Mesodermal cell (in vitro differentiated cells): ENCODE measurements around the gene SPRED2.
A peak's percentile ranks its signal among the peaks of the same experiment; 100 is the strongest.

Experiments used
- H3K27ac ChIP-seq: 2 replicates; pipeline ENCODE4 v1.7.0; 2013; ENCODE audit warnings: mild to moderate bottlenecking, low read depth, low read length, moderate library complexity; ENCODE audit not compliant: severe bottlenecking
- H3K36me3 ChIP-seq: 2 replicates; pipeline ENCODE4 v1.7.1; 2013; ENCODE audit warnings: mild to moderate bottlenecking, low read length, moderate library complexity; ENCODE audit not compliant: control insufficient read depth, insufficient read depth
- H3K4me1 ChIP-seq: one replicate; pipeline ENCODE4 v1.7.1; 2013; ENCODE audit warnings: mild to moderate bottlenecking, low read length; ENCODE audit not compliant: insufficient read depth, control insufficient read depth, poor library complexity, severe bottlenecking
- H3K4me3 ChIP-seq: 2 replicates; pipeline ENCODE4 v1.7.0; 2013; ENCODE audit warnings: low read length, control low read depth, mild to moderate bottlenecking; ENCODE audit not compliant: insufficient read depth, poor library complexity, severe bottlenecking; ENCODE audit errors: extremely low read depth
- H3K9me3 ChIP-seq: 2 replicates; pipeline ENCODE4 v1.7.1; 2013; ENCODE audit warnings: mild to moderate bottlenecking, low read length, moderate library complexity; ENCODE audit not compliant: control insufficient read depth
- WGBS, 2 experiments: methylation state at CpG; one replicate each; pipeline ENCODE4 v1.1.5; 2013; ENCODE audit warnings: missing lambda C conversion rate in 2 of 2; ENCODE audit not compliant: insufficient coverage in 2 of 2; 5-methylcytosine and 5-hydroxymethylcytosine counted together

Gene SPRED2

GRCh38 chr2:65364986-65365733, 67.2 kb downstream of the SPRED2 start:
- H3K27ac ChIP-seq, result peak overlapping the region; percentile 1
- no peaks in the 10 kb centered on the region for H3K36me3 ChIP-seq
- no peak overlapping the region for H3K4me3 ChIP-seq
- H3K9me3 ChIP-seq, result no peaks in the 10 kb centered on the region
- 78 to 100% methylated on average over 1 of the region's 2 CpGs for WGBS, 2 experiments
- H3K4me1 ChIP-seq, result peaks cover 65% of the 10 kb centered on the region

- Histone ChIP-seq H3K27ac (no peak overlapping the region), H3K9me3 (no peaks in the 10 kb centered on the region), H3K36me3 (no peaks in the 10 kb centered on the region), H3K4me3 (no peak overlapping the region), H3K4me1 (peaks cover 73% of the 10 kb centered on the region)
- WGBS, 2 experiments, result 87 to 92% methylated on average over 2 to 3 of the region's 6 CpGs
Measured at GRCh38 chr2:65363879-65364666, 68.3 kb downstream of the SPRED2 start.

GRCh38 chr2:65361623-65362022, 70.8 kb downstream of the SPRED2 start:
- Histone ChIP-seq H3K4me3 (no peak overlapping the region), H3K36me3 (no peaks in the 10 kb centered on the region), H3K27ac (peak overlapping the region; percentile 4), H3K9me3 (no peaks in the 10 kb centered on the region), H3K4me1 (peaks cover 81% of the 10 kb centered on the region)
- 100% methylated on average over 1 of the region's 3 CpGs; no CpG with 5 or more reads in 1 of the 2 experiments for WGBS, 2 experiments

DNA sequence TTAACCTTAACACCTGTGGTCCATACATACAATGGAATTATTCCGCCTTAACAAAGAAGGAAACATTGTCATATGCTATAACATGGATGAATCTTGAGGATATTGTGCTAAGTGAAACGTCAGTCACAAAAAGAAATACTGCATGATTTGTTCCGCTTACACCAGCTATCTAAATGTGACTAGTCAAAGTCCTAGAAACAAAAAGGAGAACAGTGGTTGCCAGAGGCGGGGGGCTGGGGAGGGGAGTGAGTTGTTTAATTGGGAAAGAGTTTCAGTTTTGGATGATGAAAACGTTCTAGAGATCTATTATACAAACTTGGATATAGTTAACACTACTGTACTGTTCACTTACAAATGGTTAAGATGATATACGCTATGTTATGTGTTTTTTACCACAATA, 72.0 kb downstream of the SPRED2 start:
- Histone ChIP-seq H3K4me1 (peaks cover 74% of the 10 kb centered on the region), H3K27ac (no peak overlapping the region), H3K36me3 (no peaks in the 10 kb centered on the region), H3K9me3 (no peaks in the 10 kb centered on the region), H3K4me3 (no peak overlapping the region)
- 80 to 93% methylated on average over 2 of the region's 6 CpGs for WGBS, 2 experiments

DNA sequence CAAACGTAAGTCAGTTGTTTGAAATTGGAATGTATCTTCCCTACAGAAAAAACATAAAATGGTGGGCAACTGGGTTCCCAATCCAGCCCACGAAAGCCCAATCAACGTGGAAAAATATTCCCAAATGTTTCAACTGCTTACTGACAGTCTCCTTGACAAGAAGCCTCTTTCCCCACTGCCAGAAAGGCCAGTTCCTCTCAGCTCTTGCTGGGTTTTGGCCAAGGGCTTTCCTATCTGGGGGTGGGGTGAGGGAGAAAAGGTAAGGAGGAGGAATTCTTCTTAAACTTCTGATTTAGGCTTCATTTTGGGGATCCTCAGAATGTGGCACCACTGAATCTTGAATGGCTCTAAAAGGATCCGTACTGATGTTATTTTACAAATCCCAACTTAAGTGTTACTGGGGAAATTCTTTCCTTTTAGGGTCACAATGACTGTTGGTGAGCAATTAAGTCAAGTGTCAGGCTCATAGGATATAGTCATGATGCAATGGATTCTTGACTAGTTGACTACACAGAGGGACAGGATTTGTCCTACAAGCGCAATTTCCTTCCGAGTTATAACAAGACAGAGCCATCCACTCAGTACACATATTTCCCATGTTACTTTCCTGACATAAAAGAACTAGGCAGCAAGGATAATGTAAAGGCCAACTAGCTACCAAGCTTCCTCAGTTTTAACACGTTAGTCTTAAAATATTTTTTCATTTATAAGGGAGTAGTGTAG, 73.6 kb downstream of the SPRED2 start:
- peak overlapping the region; percentile 65 for H3K27ac ChIP-seq
- peaks cover 74% of the 10 kb centered on the region for H3K4me1 ChIP-seq
- no peak overlapping the region for H3K4me3 ChIP-seq
- H3K9me3 ChIP-seq, result no peaks in the 10 kb centered on the region
- no peaks in the 10 kb centered on the region for H3K36me3 ChIP-seq
- WGBS, 2 experiments, result 89 to 96% methylated on average over 3 to 6 of the region's 7 CpGs

GRCh38 chr2:65357959-65358294, 74.5 kb downstream of the SPRED2 start:
- Histone ChIP-seq H3K27ac (peak overlapping the region; percentile 65), H3K36me3 (no peaks in the 10 kb centered on the region), H3K9me3 (no peaks in the 10 kb centered on the region), H3K4me3 (no peak overlapping the region), H3K4me1 (peaks cover 74% of the 10 kb centered on the region)

- H3K36me3 ChIP-seq, result no peaks in the 10 kb centered on the region
- 48 to 66% methylated on average over 4 to 6 of the region's 9 CpGs for WGBS, 2 experiments
- peaks cover 80% of the 10 kb centered on the region for H3K4me1 ChIP-seq
- H3K4me3 ChIP-seq, result no peak overlapping the region
- H3K27ac ChIP-seq, result no peak overlapping the region
- no peaks in the 10 kb centered on the region for H3K9me3 ChIP-seq
Measured at GRCh38 chr2:65357095-65357958, 75.1 kb downstream of the SPRED2 start.

DNA sequence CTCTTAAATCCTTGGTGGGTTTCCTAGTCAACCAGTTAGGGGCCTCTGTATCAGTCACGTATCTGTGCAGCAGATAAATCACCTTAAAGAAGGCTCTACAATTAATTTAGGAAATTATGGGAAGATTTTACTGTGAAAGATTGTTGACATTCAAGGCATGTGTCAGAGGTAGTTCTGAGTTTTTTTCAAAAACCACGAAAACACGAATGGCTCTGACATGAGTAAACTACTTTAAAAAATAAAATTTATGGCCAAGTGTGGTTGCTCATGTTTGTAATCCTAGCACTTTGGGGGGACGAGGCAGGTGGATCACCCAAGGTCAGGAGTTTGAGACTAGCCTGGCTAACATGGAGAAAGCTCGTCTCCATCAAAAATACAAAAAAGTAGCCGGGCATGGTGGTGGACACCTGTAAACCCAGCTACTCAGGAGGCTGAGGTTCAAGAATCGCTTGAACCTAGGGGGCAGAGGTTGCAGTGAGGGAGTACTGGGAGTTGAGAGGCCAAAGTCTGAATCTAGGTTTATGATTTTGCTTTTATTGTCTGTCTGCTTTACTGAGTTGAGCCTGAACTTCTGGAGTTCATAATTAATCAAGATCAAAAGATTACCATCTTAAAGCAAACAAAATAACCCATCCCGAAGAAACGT, 77.1 kb downstream of the SPRED2 start:
- no peak overlapping the region for H3K27ac ChIP-seq
- peaks cover 87% of the 10 kb centered on the region for H3K4me1 ChIP-seq
- no peaks in the 10 kb centered on the region for H3K9me3 ChIP-seq
- H3K36me3 ChIP-seq, result no peaks in the 10 kb centered on the region
- no peak overlapping the region for H3K4me3 ChIP-seq
- 89 to 96% methylated on average over 6 to 9 of the region's 9 CpGs for WGBS, 2 experiments

GRCh38 chr2:65354773-65355172, 77.6 kb downstream of the SPRED2 start:
- WGBS, 2 experiments, result 100% methylated on average over 2 of the region's 3 CpGs; no CpG with 5 or more reads in 1 of the 2 experiments
- H3K4me3 ChIP-seq, result no peak overlapping the region
- no peak overlapping the region for H3K27ac ChIP-seq
- no peaks in the 10 kb centered on the region for H3K9me3 ChIP-seq
- peaks cover 87% of the 10 kb centered on the region for H3K4me1 ChIP-seq
- no peaks in the 10 kb centered on the region for H3K36me3 ChIP-seq

DNA sequence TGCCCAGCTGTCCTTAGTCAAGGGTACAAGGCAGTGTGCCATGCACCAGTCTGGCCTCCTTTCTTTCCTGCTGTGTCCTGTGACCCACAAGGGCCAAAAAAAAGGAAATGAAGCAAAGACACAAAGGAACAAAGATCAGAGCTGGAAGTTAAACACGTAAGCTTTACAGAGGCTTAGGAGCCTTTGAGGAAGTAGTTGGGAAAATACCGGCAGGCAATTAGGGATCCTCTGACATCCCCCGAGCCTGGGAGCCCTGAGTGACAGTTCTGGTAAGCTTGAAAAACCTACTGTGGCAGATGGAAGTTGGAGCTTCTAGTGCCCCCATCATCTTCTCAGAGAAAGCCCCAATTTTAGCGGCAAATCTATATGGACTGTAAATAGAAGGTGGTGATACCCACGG, 78.5 kb downstream of the SPRED2 start:
- Histone ChIP-seq H3K4me1 (peaks cover 89% of the 10 kb centered on the region), H3K27ac (no peak overlapping the region)
- WGBS, 2 experiments, result 72% methylated on average over 4 of the region's 5 CpGs

More for the DNA sequence above, 78.5 kb downstream of the SPRED2 start:
- H3K9me3 ChIP-seq, result no peaks in the 10 kb centered on the region
- H3K4me3 ChIP-seq, result no peak overlapping the region
- no peaks in the 10 kb centered on the region for H3K36me3 ChIP-seq
